Measurements from ENCODE around the gene DPY19L1.
"Not testable (repeated sequence)": the region's sequence is repeated elsewhere in the genome, so short reads cannot be mapped to it uniquely, and the experiment has no call there.

The DPY19L1 gene

GRCh38 chr7:34918198-34918861 lies 119.0 kb downstream of the DPY19L1 start:
- not testable (repeated sequence) for H3K36me3 ChIP-seq (ENCODE audit: control insufficient read depth in 1 of 2, insufficient read depth in 2 of 2, low read depth in 1 of 2, low read length in 2 of 2); H4K8ac ChIP-seq (ENCODE audit: low read length); H3K23ac ChIP-seq (ENCODE audit: low read length in 2 of 2); H3K27ac ChIP-seq (ENCODE audit: low read length, poor library complexity, severe bottlenecking); H3K4ac ChIP-seq (ENCODE audit: low read depth in 1 of 2, low read length in 2 of 2); H3K14ac ChIP-seq (ENCODE audit: low read length in 2 of 2); H3K27me3 ChIP-seq (ENCODE audit: control insufficient read depth in 1 of 2, insufficient read depth in 1 of 2, low read length in 2 of 2); H3K9ac ChIP-seq (ENCODE audit: low read length); H3K4me3 ChIP-seq (ENCODE audit: insufficient read depth in 1 of 2, low read depth in 1 of 2, low read length in 2 of 2); H2BK12ac ChIP-seq (ENCODE audit: low read length in 2 of 2); H2AK5ac ChIP-seq (ENCODE audit: low read length, severe bottlenecking); H2BK15ac ChIP-seq (ENCODE audit: low read depth, poor library complexity, severe bottlenecking); H3K18ac ChIP-seq (ENCODE audit: low read depth in 1 of 2, low read length in 2 of 2); H3K4me2 ChIP-seq (ENCODE audit: low read length, poor library complexity, severe bottlenecking); H2AFZ ChIP-seq (ENCODE audit: low read depth, low read length); H4K91ac ChIP-seq (ENCODE audit: low read length); H2BK120ac ChIP-seq (ENCODE audit: low read depth, low read length); H2BK5ac ChIP-seq (ENCODE audit: low read depth, low read length, poor library complexity, severe bottlenecking); H3K79me1 ChIP-seq (replicated peaks; ENCODE audit: low read length, poor library complexity, severe bottlenecking); H3K4me1 ChIP-seq (ENCODE audit: control insufficient read depth, insufficient read depth, low read depth, low read length); DNase-seq
- peaks cover 21% of the 10 kb centered on the region for H3K9me3 ChIP-seq (ENCODE audit: control insufficient read depth, low read length)
- WGBS, result 50% methylated on average over 2 of the region's 6 CpGs

DNA sequence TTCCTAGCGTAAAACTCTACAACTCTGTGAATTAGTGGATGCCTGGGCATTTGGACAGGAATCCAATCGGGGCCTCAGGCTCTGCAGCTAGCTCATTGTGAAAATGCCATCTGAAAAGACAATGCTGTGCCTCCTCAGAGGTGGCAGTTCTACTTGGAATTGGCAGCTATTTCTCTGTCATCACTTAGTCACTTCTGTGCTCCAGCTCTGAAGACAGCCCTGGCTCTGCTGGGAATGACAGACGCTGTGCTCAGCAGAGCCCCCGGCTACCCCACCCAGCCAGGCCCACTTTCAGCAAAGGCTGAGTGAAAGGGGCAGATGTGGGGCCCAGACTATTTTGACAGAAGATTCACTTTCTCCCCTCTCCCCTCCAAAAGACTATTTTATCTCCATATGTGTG lies 119.8 kb downstream of the DPY19L1 start:
- not testable (repeated sequence) for H4K8ac ChIP-seq (ENCODE audit: low read length); H3K4ac ChIP-seq (ENCODE audit: low read depth in 1 of 2, low read length in 2 of 2); H3K27me3 ChIP-seq (ENCODE audit: control insufficient read depth in 1 of 2, insufficient read depth in 1 of 2, low read length in 2 of 2); H3K36me3 ChIP-seq (ENCODE audit: control insufficient read depth in 1 of 2, insufficient read depth in 2 of 2, low read depth in 1 of 2, low read length in 2 of 2); H3K9ac ChIP-seq (ENCODE audit: low read length); H2BK12ac ChIP-seq (ENCODE audit: low read length in 2 of 2); H3K4me1 ChIP-seq (ENCODE audit: control insufficient read depth, insufficient read depth, low read depth, low read length); H2BK120ac ChIP-seq (ENCODE audit: low read depth, low read length); H2BK5ac ChIP-seq (ENCODE audit: low read depth, low read length, poor library complexity, severe bottlenecking); H3K18ac ChIP-seq (ENCODE audit: low read depth in 1 of 2, low read length in 2 of 2); H2AK5ac ChIP-seq (ENCODE audit: low read length, severe bottlenecking); H3K23ac ChIP-seq (ENCODE audit: low read length in 2 of 2); H2AFZ ChIP-seq (ENCODE audit: low read depth, low read length); H2BK15ac ChIP-seq (ENCODE audit: low read depth, poor library complexity, severe bottlenecking); DNase-seq; H3K79me1 ChIP-seq (replicated peaks; ENCODE audit: low read length, poor library complexity, severe bottlenecking); H3K27ac ChIP-seq (ENCODE audit: low read length, poor library complexity, severe bottlenecking); H3K4me3 ChIP-seq (ENCODE audit: insufficient read depth in 1 of 2, low read depth in 1 of 2, low read length in 2 of 2); H4K91ac ChIP-seq (ENCODE audit: low read length); H3K14ac ChIP-seq (ENCODE audit: low read length in 2 of 2); H3K4me2 ChIP-seq (ENCODE audit: low read length, poor library complexity, severe bottlenecking)
- WGBS, result 84% methylated on average over 2 of the region's 4 CpGs
- peaks cover 21% of the 10 kb centered on the region for H3K9me3 ChIP-seq (ENCODE audit: control insufficient read depth, low read length)

GRCh38 chr7:34916267-34916666 lies 121.0 kb downstream of the DPY19L1 start:
- Histone ChIP-seq H3K4me1 (ENCODE audit: control insufficient read depth, insufficient read depth, low read depth, low read length) (no peaks in the 10 kb centered on the region), H2BK120ac (ENCODE audit: low read depth, low read length) (no peak overlapping the region), H4K8ac (ENCODE audit: low read length) (no peak overlapping the region), H2BK15ac (ENCODE audit: low read depth, poor library complexity, severe bottlenecking) (no peak overlapping the region), H3K9me3 (ENCODE audit: control insufficient read depth, low read length) (peaks cover 21% of the 10 kb centered on the region), H3K4ac (ENCODE audit: low read depth in 1 of 2, low read length in 2 of 2) (no peak overlapping the region), H4K91ac (ENCODE audit: low read length) (no peak overlapping the region), H3K14ac (ENCODE audit: low read length in 2 of 2) (no peak overlapping the region), H2BK5ac (ENCODE audit: low read depth, low read length, poor library complexity, severe bottlenecking) (no peak overlapping the region), H3K4me3 (ENCODE audit: insufficient read depth in 1 of 2, low read depth in 1 of 2, low read length in 2 of 2) (no peak overlapping the region), H3K4me2 (ENCODE audit: low read length, poor library complexity, severe bottlenecking) (no peak overlapping the region), H3K9ac (ENCODE audit: low read length) (no peak overlapping the region), H2BK12ac (ENCODE audit: low read length in 2 of 2) (no peak overlapping the region), H3K79me1 (replicated peaks; ENCODE audit: low read length, poor library complexity, severe bottlenecking) (no peaks in the 10 kb centered on the region), H3K23ac (ENCODE audit: low read length in 2 of 2) (no peak overlapping the region), H3K18ac (ENCODE audit: low read depth in 1 of 2, low read length in 2 of 2) (no peak overlapping the region), H3K36me3 (ENCODE audit: control insufficient read depth in 1 of 2, insufficient read depth in 2 of 2, low read depth in 1 of 2, low read length in 2 of 2) (no peaks in the 10 kb centered on the region), H3K27ac (ENCODE audit: low read length, poor library complexity, severe bottlenecking) (no peak overlapping the region), H2AK5ac (ENCODE audit: low read length, severe bottlenecking) (no peak overlapping the region), H2AFZ (ENCODE audit: low read depth, low read length) (no peak overlapping the region), H3K27me3 (ENCODE audit: control insufficient read depth in 1 of 2, insufficient read depth in 1 of 2, low read length in 2 of 2) (no peaks in the 10 kb centered on the region)
- no CpG with 5 or more reads among the region's 2 CpGs for WGBS
- DNase-seq, result no peak

GRCh38 chr7:34912236-34912635 lies 125.0 kb downstream of the DPY19L1 start:
- H3K14ac ChIP-seq (ENCODE audit: low read length in 2 of 2), result no peak overlapping the region
- no peak overlapping the region for H2AFZ ChIP-seq (ENCODE audit: low read depth, low read length)
- peaks cover 21% of the 10 kb centered on the region for H3K9me3 ChIP-seq (ENCODE audit: control insufficient read depth, low read length)
- no peak overlapping the region for H3K4me2 ChIP-seq (ENCODE audit: low read length, poor library complexity, severe bottlenecking)
- H2BK15ac ChIP-seq (ENCODE audit: low read depth, poor library complexity, severe bottlenecking), result no peak overlapping the region
- H3K4ac ChIP-seq (ENCODE audit: low read depth in 1 of 2, low read length in 2 of 2), result no peak overlapping the region
- no peak overlapping the region for H2AK5ac ChIP-seq (ENCODE audit: low read length, severe bottlenecking)
- no peak overlapping the region for H2BK5ac ChIP-seq (ENCODE audit: low read depth, low read length, poor library complexity, severe bottlenecking)
- H3K23ac ChIP-seq (ENCODE audit: low read length in 2 of 2), result no peak overlapping the region
- no peak overlapping the region for H3K4me3 ChIP-seq (ENCODE audit: insufficient read depth in 1 of 2, low read depth in 1 of 2, low read length in 2 of 2)
- H3K27me3 ChIP-seq (ENCODE audit: control insufficient read depth in 1 of 2, insufficient read depth in 1 of 2, low read length in 2 of 2), result no peaks in the 10 kb centered on the region
- H3K4me1 ChIP-seq (ENCODE audit: control insufficient read depth, insufficient read depth, low read depth, low read length), result no peaks in the 10 kb centered on the region
- no peak overlapping the region for H3K9ac ChIP-seq (ENCODE audit: low read length)
- no peak overlapping the region for H4K91ac ChIP-seq (ENCODE audit: low read length)
- no peak overlapping the region for H2BK12ac ChIP-seq (ENCODE audit: low read length in 2 of 2)
- no peak overlapping the region for H3K27ac ChIP-seq (ENCODE audit: low read length, poor library complexity, severe bottlenecking)
- H3K18ac ChIP-seq (ENCODE audit: low read depth in 1 of 2, low read length in 2 of 2), result no peak overlapping the region
- no peak for DNase-seq
- no peaks in the 10 kb centered on the region for H3K36me3 ChIP-seq (ENCODE audit: control insufficient read depth in 1 of 2, insufficient read depth in 2 of 2, low read depth in 1 of 2, low read length in 2 of 2)
- H2BK120ac ChIP-seq (ENCODE audit: low read depth, low read length), result no peak overlapping the region
- H3K79me1 ChIP-seq (replicated peaks; ENCODE audit: low read length, poor library complexity, severe bottlenecking), result no peaks in the 10 kb centered on the region
- WGBS, result 89% methylated on average over 1 of the region's 2 CpGs
- no peak overlapping the region for H4K8ac ChIP-seq (ENCODE audit: low read length)

Data from mesenchymal stem cell (in vitro differentiated cells and primary cell).